ENCODE results near the gene SLC22A31. TPM values are rescaled to one million over a fixed set of nuclear protein-coding genes. Genes with fewer than 3 reads are reported as not detected.

SLC22A31 gene
- total RNA-seq, 1 experiment from 2014 or later, result not detected

DNA sequence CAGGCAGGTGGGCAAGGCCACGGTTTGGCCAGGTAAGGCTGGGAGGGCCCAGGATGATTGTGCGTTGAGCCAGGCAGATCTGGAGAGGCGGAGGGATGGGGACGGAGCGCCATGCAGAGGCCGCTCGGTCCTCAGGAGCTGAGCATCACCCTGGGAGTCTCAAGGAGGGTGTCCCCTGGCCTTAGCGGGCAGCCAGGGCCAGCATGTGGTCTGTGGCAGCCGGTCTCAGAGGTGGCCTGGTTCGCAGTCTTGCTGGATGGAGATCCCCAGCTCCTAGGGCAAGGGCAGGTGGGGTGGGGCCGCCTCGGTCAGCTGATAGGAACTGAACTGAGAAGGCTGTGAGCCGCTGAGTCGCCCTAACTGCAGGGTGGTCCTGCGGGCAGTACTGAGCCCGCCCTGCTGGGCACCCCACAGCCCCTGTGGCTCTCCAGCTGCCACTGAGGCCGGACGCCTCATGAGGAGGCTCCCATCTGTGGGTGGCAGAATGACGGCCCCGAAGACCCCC is 40.4 kb downstream of the SLC22A31 start:
- in situ Hi-C loops (cut with HindIII; ENCODE audit: low pct_unique_long_range_greater_than_20kb, low sequenced_read_pairs), result no loop called here
- no peak for DNase-seq (ENCODE audit: low read depth)

DNA sequence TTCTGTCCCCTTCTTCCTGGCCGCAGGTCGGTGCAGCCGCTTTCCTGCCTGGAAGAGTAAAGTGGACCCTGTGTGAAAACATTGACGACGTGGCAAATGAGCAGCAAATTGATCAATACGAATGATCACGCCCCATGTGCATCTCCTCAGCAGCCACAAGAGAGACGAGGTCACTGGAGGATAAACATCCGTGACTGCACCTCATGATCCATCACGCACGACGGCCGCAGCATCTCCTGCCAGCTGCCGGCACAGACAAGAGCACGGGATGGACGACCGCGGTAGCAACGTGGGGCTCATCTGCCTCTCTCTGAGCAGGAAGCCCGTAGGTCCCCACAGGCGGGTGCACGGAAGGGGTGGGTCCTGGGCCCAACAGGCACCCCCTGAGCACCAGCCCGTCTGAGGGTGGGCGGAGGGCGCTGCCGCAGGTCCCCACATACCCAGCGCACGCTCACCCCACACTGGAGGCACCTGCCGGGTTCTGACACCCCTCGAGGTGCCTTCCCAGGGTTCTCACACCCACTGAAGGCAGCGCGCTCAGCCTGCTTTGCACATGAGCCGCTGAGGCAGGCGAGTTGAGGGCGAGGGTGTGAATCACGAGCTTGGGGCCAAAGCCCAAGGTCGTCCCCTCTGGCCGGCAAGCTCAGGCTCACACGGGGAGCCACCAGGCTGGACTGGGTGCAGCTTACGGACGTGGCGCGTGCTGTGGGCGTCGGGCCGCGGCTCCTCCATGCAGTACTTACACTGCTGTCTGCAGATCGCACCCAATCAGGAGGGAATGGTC is 41.1 kb downstream of the SLC22A31 start:
- DNase-seq (ENCODE audit: low read depth), result no peak
- in situ Hi-C loops (cut with HindIII; ENCODE audit: low pct_unique_long_range_greater_than_20kb, low sequenced_read_pairs), result no loop called here

DNA sequence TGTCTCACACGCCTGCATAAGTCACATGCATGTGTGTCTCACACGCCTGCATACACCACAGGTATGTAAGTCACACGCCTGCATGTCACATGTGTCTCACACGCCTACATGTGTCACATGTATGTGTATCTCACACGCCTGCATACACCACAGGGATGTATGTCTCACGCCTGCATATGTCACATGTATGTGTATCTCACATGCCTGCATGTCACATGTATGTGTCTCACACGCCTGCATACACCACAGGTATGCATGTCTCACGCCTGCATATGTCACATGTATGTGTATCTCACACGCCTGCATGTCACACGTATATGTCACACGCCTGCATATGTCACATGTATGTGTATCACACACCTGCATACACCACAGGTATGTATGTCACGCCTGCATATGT is 42.6 kb downstream of the SLC22A31 start:
- no peak for DNase-seq (ENCODE audit: low read depth)
- in situ Hi-C loops (cut with HindIII; ENCODE audit: low pct_unique_long_range_greater_than_20kb, low sequenced_read_pairs), result no loop called here

DNA sequence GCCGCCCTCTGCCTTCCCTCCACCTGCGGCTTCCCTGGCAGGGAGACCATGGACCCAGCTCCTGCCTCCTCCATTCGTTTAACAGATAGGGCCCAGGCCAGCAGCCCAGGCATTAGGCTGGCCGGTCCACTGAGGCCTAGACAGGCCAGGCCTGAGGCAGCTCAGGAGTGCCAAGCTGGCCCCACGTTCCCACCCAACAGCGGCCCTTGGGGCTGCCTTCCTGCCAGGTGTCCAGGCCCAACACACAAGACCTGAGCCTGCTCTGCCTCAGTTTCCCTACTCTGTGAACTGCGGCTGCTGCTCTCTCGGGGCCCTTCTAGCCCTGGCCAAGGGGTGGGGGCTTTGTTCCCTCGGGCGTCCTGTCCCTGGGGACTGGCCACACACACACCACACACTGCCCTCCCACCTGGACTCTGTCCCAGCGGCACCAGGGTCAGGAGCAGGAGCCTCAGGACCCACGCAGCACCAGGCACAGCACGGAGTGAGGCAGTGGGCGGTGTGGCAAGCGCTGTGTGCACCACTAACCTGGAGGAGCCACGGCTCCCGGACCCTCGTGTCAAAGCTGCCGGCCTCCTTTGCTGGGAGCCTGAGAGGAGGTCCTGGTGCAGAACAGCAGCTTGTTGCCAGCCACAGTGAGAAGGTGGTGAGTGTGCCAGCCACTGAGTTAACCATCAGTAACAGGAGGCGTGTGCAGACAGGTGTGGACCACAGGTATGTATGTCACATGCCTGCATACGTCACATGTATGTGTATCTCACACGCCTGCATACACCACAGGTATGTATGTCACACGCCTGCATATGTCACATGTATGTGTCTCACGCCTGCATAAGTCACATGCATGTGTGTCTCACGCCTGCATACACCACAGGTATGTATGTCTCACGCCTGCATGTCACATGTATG is 43.3 kb downstream of the SLC22A31 start:
- DNase-seq (ENCODE audit: low read depth), result no peak
- in situ Hi-C loops (cut with HindIII; ENCODE audit: low pct_unique_long_range_greater_than_20kb, low sequenced_read_pairs), result no loop called here

DNA sequence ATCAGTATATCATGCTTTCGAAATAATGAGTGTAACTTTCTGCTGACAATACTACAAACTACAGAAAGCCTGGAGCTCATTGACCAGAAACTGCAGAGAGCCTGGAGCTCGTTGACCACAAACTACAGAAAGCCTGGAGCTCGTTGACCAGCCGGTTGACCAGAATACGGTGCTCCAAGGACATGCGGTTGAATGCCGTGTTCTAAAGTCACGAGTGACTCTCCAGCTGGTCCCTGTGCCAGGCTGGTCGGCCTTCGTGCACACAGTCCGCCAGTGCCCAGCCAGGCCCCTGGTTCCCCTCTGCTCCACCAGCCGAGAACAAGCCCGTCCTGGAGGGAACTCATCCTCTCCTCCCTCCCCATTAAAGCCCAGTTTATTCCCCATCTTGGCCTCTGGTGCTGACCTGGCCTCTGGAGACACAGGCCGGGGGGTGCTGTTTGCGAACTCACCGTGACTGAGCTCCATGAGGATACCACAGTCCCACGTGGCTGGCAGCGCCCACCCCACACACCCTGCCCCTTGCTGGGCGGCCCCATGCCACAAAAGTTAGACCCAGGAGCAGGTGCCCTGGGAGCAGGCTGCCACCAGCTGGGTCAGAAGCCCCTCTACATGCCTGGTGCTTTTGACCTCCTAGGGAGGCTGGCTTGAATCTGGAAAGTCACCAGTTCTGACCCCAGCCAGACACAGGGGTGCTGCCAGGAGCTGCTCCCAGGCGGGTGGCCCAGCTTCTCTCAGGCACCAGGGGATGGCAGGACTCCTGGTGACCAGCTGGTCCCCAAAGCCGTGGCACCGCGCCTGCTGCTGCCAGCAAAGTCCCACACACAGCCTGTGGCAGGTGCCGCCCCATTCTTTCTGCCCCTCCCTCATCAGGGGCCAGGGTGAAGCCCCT is 44.2 kb downstream of the SLC22A31 start:
- no peak for DNase-seq (ENCODE audit: low read depth)
- in situ Hi-C loops (cut with HindIII; ENCODE audit: low pct_unique_long_range_greater_than_20kb, low sequenced_read_pairs), result no loop called here

DNA sequence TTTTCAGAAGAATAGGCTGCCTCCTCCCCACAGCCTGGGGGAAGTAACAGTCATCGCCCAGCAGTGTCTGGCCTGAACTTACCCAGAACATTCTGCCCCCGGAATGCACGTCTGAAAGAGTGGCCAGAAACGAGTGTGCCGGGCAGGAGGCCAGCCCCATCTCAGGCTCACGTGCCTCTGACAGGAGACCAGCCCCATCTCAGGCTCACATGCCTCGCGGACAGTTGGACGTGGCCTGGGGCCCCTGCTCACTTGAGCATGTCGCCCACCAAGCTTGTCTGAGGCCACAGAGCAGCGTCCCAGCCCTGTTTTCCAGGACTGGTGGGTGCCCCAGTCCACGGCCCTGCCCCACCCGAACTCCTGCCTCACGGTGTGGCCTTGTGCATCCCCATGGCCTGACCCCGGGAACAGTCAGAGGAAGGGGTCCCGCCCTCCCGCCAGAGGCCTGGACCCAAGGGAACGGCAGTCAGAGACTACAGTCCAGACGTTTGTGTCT is 45.1 kb downstream of the SLC22A31 start:
- in situ Hi-C loops (cut with HindIII; ENCODE audit: low pct_unique_long_range_greater_than_20kb, low sequenced_read_pairs), result no loop called here
- DNase-seq (ENCODE audit: low read depth), result no peak

DNA sequence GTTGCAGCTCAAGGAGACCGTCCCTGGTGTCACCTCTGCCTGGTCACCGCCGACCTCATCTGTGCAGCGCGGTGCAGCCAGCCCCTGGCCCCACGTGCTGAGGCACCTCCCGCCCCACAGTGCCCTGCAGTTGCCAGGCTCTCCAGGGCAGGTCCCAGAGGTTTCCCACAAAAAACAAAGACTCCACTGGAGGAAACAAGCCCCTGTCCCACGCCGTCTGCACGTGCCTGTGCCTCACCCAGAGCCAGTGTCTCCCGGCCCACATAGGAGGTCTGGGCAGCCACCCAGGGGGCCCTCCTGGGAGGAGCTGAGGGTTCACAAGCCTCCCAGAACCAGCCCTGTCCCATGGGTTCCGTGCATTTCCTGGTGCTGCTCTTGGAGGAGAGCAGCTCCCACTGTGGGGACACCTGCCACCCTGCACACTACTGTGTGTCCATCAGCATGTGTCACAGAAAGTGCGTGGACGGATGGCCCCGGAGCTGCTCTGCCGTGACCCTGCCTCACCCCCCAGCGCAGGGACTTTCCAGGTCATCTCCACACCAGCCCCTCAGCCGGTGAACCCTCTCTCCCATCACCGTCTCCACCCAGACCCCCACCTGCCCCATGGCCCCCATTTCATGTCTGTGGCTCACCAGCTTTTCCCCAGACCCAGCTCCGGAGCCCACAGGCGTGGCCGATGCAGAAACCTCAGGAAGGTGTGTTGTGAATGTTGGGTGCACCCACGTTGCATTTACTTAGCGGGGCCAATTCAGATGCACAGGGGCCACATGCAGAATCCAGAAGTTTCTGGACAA is 45.8 kb downstream of the SLC22A31 start:
- in situ Hi-C loops (cut with HindIII; ENCODE audit: low pct_unique_long_range_greater_than_20kb, low sequenced_read_pairs), result no loop called here
- no peak for DNase-seq (ENCODE audit: low read depth)

DNA sequence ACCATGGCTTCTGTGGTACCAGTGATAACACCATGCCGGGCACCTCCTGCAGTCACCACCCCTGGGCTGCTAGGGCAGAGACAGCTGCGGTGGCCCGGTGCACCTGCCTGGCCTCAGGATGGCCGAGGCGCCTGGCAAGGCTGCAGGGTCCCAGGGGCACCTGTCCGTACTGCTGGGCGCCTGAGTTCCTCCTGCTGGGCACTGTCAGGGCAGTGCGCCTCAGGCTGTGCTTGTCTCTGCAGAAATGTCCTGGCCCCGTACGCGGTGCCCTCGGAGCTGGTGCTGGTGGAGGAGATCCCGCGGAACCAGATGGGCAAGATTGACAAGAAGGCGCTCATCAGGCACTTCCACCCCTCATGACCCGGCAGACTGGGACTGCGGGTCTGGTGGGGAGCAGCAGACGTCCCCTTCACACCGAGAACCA is 46.5 kb downstream of the SLC22A31 start:
- in situ Hi-C loops (cut with HindIII; ENCODE audit: low pct_unique_long_range_greater_than_20kb, low sequenced_read_pairs), result no loop called here

DNA sequence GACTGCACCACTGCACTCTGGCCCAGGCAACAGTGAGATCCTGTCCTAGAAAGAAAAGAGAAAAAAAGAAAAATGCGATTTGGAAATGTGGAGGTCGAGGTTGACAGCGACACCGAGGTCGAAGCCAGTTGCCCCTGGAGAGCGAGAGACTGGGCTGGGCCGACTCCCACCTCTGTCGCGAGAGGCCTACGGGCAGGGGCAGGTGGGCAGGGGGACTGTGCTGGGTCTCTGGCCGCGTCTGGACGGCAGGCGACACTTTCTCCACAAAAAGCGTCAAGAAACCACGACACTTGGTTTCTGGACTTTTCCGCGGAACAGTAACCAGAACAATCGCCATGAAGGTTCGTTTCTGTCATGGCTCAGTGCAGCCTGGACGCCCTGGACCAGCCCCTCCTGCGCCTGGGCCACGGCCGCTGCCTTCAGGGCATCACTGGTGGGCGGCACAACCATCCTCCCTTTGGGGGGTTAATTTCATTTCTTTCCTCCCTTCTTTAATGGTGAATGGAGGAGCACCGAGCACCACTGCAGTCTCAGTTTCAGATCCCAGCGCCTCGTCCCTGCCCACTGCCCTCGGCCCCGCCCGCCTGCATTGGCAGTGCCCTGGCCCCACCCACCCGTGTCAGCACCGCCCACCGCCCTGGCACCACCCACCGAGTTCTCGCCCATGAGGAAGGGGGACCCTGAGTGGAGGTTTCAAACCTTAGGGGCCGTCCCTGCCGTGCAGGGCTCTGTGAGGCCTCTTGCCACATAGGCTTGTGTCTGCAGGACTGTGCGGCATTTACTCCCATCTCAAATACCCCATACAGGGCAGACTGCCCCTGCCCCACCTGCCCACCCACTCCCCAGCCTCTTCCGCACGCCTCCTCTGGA is 47.3 kb downstream of the SLC22A31 start:
- in situ Hi-C loops (cut with HindIII; ENCODE audit: low pct_unique_long_range_greater_than_20kb, low sequenced_read_pairs), result no loop called here
- DNase-seq (ENCODE audit: low read depth), result no peak

More for the DNA sequence above, 46.5 kb downstream of the SLC22A31 start:
- no peak for DNase-seq (ENCODE audit: low read depth)

DNA sequence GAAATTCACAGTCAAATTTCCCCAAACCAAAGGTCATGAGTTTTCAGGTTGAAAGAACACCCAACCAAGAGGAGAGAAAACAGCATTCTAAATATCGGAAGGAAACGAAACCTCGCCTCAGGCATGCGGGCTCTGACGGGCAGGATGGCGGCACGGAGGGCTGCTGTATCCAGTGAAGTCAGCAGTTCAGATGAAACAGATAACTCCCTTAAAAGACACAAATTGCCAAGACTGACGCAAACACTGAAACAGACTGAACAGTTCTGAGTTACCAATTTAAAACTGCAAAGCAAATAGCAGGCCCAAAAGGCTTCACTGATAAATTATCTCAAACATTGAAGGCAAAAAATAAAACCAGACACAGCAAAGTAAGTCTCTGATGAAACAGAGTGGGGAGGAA is 49.4 kb downstream of the SLC22A31 start:
- in situ Hi-C loops (cut with HindIII; ENCODE audit: low pct_unique_long_range_greater_than_20kb, low sequenced_read_pairs), result no loop called here
- DNase-seq (ENCODE audit: low read depth), result no peak

DNA sequence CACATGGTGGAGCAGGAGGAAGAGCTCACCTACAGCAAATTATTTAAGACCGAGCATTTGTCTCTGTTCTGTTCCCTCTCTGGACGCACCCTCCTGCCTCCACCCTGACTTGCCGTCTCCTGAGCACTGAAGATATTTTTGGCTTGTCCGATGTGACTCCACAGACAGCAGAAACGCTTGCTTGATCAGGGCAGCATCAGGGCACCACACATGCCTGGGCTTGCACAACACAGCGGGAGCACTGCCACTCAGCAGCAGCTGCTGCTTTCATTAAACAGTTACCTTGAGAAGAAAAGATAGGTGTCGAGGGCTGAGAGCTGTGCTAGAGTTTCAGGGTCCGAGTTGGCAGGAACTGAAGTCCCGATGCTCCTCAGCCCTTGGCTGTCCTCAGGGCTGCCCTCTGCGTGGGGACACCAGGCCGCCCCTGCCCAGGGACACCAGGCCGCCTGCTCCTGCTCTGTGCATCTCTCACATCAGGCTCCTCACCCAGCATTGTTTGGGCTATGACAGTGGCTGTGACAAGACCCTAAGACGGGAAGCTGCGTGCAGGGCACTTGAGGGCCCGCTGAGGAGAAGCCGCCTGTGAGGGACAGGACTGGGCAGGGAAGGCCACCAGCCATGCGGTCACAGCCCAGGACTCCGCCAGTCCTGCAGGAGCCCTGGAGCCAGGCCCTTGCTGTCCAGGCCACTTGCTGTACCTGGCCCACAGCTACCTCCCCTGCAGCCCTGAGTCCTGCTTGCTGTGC is 50.1 kb downstream of the SLC22A31 start:
- in situ Hi-C loops (cut with HindIII; ENCODE audit: low pct_unique_long_range_greater_than_20kb, low sequenced_read_pairs), result no loop called here
- DNase-seq (ENCODE audit: low read depth), result no peak

DNA sequence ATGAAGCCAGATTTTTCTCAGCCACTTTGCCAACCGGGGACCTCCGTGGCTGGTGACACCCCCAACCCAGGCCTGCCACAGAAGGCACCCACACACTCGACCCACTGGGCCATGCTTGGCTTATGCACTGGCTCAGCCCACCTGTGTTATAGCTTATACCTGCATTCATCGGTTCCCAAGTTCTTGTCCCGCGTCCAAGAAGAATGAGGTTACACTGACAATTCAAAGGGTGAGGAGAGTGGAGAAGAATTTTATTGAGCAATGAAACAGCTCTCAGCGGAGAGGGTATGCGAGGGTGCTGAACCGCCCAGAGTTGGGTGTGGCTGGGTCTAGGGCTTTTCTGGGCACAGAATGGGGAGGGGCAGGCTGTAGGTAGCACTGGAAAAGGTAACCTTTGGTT is 51.0 kb downstream of the SLC22A31 start:
- in situ Hi-C loops (cut with HindIII; ENCODE audit: low pct_unique_long_range_greater_than_20kb, low sequenced_read_pairs), result no loop called here
- DNase-seq (ENCODE audit: low read depth), result no peak

DNA sequence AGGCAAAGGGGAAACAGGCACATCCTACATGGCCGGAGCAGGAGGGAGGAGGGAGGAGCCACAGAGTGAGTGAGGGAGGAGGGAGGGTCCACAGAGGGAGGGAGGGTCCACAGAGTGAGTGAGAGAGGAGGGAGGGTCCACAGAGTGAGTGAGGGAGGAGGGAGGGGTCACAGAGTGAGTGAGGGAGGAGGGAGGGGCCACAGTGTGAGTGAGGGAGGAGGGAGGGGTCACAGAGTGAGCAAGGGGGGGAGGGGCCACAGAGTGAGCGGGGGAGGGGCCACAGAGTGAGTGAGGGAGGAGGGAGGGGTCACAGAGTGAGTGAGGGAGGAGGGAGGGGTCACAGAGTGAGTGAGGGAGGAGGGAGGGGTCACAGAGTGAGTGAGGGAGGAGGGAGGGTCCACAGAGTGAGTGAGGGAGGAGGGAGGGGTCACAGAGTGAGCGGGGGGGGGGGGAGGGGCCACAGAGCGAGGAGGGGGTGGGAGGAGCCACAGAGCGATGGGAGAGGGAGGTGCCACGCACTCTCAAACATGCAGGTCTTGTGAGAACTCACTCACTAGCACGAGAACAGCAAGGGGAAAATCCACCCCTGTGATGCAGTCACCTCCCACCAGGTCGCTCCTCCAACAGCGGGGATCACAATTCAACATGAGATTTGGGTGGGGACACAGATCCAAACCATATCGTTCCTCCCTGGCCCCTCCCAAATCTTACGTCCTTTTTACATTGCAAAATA is 53.1 kb downstream of the SLC22A31 start:
- DNase-seq (ENCODE audit: low read depth), result no peak

DNA sequence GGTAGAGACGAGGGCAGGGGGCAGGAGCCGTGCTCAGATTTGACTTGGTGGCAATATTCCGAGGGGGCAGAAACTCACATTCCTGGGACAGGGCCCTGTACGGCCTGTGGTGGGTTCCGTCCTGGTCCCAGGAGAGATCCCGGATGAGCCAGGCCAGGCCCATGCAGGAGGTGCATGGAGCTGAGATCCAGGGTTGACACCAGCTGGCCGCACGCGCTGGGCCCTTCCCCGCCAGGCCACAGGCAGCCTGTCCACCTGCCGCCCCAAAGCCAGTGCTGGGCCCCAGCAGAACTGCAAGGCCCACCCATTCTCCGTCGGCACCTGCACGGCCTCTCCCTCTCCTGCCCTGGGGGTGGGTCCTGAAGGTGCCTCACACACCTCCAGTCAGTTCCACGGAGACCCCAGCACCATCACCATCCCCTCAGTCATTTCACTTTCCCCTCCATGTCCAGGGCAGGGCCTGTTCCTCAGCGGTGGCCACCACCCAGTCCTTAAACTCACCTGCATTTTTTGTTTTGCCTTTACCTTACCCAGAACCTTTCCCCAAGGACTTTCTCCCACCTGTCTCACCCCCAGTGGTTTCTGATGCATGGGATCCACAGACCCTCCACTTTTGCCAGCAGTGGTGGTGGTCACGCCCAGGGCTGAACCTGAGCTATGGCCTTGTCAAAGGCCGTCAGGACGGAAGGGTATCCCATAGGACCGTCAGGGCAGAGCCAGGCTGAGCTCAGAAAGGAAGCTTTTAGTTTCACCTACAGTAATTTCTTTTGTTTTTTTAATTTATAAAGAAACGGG is 53.9 kb downstream of the SLC22A31 start:
- in situ Hi-C loops (cut with HindIII; ENCODE audit: low pct_unique_long_range_greater_than_20kb, low sequenced_read_pairs), result no loop called here
- DNase-seq (ENCODE audit: low read depth), result no peak

More for the DNA sequence above, 53.1 kb downstream of the SLC22A31 start:
- in situ Hi-C loops (cut with HindIII; ENCODE audit: low pct_unique_long_range_greater_than_20kb, low sequenced_read_pairs), result no loop called here

Measured in Caki2 (cell line).